Measurements from ENCODE around the gene SLC22A16.

Gene SLC22A16

DNA sequence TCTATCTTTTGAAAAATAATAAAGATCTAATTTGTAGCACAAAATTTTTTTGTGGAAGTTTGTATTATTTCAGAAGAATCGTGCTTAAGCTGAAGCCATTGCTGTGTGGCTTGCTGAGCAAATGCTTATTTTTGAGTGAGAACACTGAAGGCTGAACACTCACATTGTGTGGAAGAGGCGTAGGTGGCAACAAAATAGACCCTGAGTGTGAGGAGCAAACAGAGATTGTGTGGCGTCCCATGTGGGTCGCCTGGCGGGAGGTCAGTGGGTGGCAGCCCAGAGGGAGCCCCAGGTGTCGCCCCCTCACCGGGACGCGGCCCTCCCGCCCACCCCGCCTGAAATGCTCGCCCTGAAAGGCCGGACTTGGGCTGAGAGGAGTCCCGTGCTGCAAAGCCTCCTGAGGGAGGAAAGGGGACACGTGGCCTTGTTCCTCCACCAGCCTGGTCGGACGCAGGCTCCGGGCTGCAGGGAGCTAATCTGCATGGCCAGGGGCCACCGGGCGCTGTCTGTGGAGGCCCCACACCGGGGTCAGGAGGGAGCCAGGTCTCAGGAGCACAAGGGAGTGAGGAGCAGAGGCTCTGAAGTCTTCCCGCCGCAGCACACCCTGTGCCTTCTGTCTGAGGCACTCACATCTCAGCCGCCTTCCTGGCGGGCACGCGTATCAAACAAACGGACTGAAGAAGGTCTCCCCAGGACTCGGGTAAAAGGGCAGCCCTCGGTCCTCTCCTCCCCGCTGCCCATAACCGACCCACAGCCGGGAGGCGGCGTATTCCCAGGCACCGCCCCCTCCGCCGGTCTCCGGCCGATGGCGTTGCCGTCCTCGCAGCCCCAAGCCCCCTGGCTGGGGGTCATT lies 77.0 kb downstream of the SLC22A16 start:
- no peak for DNase-seq

DNA sequence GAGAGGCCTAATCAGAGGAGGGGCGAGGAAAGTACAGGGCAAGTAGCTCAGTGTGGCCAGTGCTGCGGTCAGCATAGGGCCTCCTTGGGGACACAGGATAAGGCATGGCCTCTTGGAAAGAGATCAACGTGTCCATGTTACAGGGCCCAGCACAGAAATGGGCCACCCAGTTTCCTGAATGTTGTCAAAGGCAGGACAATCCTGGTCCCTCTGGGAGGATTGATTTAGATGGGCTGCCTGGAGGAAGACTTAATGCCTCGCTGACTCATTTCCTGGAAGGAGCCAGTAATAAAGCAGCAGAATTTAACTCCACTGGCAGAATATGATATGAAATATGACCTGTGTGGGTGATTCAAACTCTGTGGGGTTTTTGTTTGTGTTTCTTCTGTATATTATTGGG lies 77.6 kb downstream of the SLC22A16 start:
- no peak for DNase-seq

DNA sequence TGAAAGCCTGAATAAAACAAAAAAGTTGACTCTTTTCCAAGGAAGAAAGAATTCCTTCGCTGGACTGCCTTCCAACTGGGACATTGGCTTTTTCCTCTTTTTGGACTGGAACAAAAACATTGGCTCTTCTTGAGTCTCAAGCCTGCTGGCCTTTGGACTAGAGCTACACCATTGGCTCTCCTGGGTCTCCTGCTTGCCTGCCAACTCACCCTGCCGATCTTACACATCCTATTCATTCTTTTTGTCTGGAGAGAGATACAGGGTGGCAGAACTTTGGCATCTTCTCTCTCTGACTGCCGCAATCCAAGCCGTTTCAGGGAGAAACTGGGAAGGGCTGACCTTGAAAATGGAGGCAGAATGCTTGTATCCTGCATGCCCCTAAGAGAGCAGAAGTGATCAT lies 81.2 kb downstream of the SLC22A16 start:
- no peak for DNase-seq

DNA sequence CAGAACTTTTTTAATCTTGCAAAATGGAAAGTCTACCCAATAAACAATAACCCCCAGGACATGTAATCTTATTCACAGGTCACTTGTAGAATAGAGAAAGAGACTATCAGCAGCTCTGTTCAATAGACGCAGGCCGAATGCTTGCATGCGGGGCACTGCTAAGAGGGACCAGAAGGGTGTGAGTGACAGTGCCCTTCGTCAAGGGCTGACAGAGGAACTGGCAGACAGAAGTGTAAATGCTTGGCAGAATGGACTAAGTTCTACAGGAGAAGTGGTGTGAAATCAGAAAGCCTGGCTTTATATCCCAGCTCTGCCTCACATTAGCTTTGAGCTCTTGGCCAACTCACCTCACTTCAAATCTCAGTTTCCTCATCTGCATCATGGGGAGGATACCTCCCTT lies 82.0 kb downstream of the SLC22A16 start:
- no peak for DNase-seq

DNA sequence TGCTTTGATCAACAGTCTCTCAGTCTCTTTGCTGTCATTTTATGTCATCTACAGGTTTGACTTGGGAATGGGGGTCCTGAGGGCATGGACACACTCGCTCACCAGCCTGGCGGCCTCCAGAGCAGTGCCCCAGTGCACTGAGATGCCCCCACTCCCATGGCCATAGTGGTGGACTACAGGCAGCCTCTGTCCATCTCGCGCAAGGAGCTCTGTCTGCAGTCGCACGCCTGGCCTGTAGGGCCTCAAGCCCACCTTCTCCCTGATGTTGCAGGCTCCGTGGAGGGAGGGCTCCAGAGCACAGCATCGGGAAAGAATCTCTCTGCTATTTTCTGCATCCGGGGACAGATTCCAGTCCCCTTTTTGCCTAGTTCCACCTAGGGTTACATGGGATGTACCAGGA lies 83.7 kb downstream of the SLC22A16 start:
- no peak for DNase-seq

DNA sequence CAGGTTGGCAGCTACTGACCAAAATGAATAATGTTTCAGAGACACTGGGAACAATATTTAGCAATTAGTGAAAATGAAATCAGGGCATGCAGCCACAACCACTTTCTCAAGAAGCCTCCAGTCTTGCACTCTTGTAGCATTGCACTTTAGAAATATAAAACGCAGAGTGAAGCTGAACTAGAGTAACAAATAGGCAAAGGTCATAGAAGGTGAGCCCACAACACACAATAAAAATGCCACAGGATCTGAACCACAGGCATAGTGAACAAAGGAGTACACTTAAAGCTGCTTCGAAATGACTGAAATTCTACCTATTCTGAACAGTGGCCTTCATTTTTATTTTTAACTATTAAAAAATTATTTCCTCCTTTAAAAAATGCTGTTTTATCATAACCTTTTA lies 86.0 kb downstream of the SLC22A16 start:
- DNase-seq: no peak

DNA sequence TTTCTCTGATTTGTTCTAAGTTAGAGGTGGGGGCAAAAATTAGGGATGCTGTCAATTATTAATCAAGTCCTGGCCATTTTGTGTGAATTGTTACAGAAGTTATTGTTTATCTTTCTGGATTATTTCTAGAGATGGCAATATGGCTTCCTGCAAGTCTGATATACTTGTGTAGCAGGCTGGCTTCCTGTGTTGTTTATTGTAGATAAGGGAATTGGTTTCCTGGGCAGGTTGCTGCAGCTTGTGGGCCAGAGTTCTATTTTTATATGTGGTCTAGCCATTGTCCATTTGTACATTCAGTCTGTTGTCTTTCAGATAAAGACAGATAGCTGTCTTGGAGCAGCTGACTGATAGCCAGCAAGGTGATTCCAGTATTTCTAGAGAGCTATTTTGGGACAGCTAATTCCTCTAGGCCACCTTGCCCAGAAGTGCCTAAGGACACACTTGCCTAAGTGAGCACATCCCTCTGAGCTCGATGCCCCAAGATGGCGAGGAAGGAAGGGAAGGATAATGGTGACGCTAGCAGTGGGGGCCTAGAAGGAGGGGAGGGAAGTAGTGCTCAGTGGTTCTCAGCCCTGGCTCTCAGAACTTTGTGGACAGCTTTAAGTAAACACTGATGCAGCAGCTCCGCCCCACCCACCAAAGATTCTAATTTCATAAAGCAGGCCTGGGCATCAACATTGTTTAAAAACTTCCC lies 86.6 kb downstream of the SLC22A16 start:
- DNase-seq: no peak

DNA sequence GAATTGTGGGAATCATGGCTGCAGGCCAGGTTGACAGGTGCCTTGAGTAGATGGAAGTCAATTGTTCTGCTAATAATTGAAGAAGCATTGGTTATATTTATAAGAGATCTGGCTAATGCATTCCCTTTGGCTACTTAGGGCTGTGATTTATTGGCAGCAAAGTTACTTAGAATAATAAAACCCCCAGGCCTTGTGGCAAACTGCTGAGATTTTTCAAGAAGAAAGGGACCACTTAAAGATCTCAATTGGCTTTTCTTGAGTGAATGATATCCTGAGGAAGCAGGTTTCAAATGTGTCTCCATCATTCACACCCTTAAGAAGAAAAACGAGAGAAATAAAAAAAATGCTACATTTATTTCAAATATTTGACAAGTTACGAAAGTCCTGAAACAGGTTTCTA lies 88.4 kb downstream of the SLC22A16 start:
- DNase-seq: no peak

DNA sequence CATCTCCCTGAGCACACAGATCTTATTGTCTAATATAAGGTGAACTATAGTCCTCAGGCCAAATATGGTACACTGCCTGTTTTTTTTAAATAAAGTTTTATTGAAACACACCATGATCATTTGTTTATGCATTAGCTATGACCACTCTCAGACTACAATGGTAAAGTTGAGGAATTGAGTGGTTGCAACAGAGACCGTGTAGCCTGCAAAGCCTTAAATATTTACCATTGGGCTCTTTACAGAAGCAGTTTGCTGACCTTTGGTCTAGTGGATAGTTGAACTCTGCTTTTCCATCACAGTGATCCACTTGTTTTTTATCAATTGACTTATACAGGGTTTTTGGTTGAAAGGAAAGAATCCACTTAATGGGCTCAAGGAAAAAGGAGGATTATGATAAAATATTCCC lies 91.0 kb downstream of the SLC22A16 start:
- no peak for DNase-seq

DNA sequence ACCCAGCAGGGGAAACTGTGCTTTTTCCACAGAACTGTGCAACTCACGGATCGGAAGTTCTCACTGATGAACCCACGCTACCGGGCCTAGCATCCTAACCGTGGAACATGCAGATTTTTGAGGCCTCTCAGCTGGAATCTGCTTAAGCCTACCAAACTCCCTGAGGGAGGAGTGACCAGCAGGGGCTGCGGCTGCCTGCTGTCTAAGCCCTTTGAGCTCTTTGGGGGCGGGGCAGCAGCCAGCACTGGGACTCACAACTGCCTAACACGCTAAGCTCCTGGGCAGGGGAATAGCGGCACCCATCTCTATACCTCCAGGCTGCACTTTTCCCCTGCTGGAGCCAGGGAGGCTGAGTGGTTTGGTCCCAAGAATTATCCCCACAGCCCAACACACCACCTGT lies 97.9 kb downstream of the SLC22A16 start:
- DNase-seq: no peak
